Neural crest cell (in vitro differentiated cells): ENCODE results near the gene WWTR1. TPM values are rescaled to one million over a fixed set of nuclear protein-coding genes. Genes with fewer than 3 reads are reported as not detected.
A peak's percentile ranks its signal among the peaks of the same experiment; 100 is the strongest.

Experiments used
- DNase-seq: peaks from one replicate; pipeline ENCODE4 v3.0.0; 2021; ENCODE audit warnings: low read depth, mixed read lengths, low spot score
- H3K27ac Mint-ChIP-seq: one replicate; pipeline ENCODE4 v1.8.0; 2021; ENCODE audit warnings: mild to moderate bottlenecking, mixed read lengths; ENCODE audit not compliant: unreplicated experiment
- H3K27me3 Mint-ChIP-seq: 2 replicates; pipeline ENCODE4 v1.8.0; 2021; ENCODE audit warnings: low read depth, mild to moderate bottlenecking, mixed read lengths
- H3K36me3 Mint-ChIP-seq: 2 replicates; pipeline ENCODE4 v1.8.0; 2021; ENCODE audit warnings: low read depth, mild to moderate bottlenecking, mixed read lengths
- H3K4me1 Mint-ChIP-seq: 2 replicates; pipeline ENCODE4 v1.8.0; 2021; ENCODE audit warnings: mixed read lengths
- H3K4me3 Mint-ChIP-seq: one replicate; pipeline ENCODE4 v1.8.0; 2021; ENCODE audit warnings: mild to moderate bottlenecking, mixed read lengths
- H3K9me3 Mint-ChIP-seq: 2 replicates; pipeline ENCODE4 v1.8.0; 2021; ENCODE audit warnings: mixed read lengths
- CTCF ChIP-seq: fragments of 200-600 bp; sonication (generic); conservative IDR thresholded peaks from 2 replicates; pipeline ENCODE4 v1.5.0; 2021; ENCODE audit warnings: antibody characterized with exemption, mild to moderate bottlenecking
- total RNA-seq: library from RNA; stranded (reverse); gene quantifications from 2 replicates; pipeline ENCODE4 v1.2.1, GENCODE V29; 2021

WWTR1 gene
- total RNA-seq, 1 donor from 2014 or later: 35.6 TPM

GRCh38 chr3:149673393-149673792 lies 15.6 kb upstream of the WWTR1 start:
- DNase-seq: no peak
- Mint-ChIP-seq H3K4me3 (no peak overlapping the region), H3K27me3 (no peaks in the 10 kb centered on the region), H3K4me1 (peaks cover 23% of the 10 kb centered on the region), H3K36me3 (no peaks in the 10 kb centered on the region), H3K27ac (no peak overlapping the region), H3K9me3 (peaks cover 7% of the 10 kb centered on the region)
- no peak for TF ChIP-seq CTCF

GRCh38 chr3:149670742-149671492 lies 13.1 kb upstream of the WWTR1 start:
- Mint-ChIP-seq H3K27ac (no peak overlapping the region), H3K36me3 (no peaks in the 10 kb centered on the region), H3K4me1 (peaks cover 18% of the 10 kb centered on the region), H3K9me3 (peaks cover 7% of the 10 kb centered on the region), H3K4me3 (no peak overlapping the region), H3K27me3 (no peaks in the 10 kb centered on the region)
- no peak for DNase-seq
- TF ChIP-seq CTCF: no peak

GRCh38 chr3:149667576-149667975 lies 9.8 kb upstream of the WWTR1 start:
- Mint-ChIP-seq H3K27me3 (no peaks in the 10 kb centered on the region), H3K4me1 (peaks cover 27% of the 10 kb centered on the region), H3K9me3 (no peaks in the 10 kb centered on the region), H3K4me3 (no peak overlapping the region), H3K27ac (no peak overlapping the region), H3K36me3 (no peaks in the 10 kb centered on the region)
- DNase-seq: no peak
- no peak for TF ChIP-seq CTCF

- H3K4me3 Mint-ChIP-seq: peak overlapping the region; percentile 10
- DNase-seq: no peak
- no peak for TF ChIP-seq CTCF
- peaks cover 27% of the 10 kb centered on the region for H3K4me1 Mint-ChIP-seq
- H3K9me3 Mint-ChIP-seq: no peaks in the 10 kb centered on the region
- H3K27me3 Mint-ChIP-seq: no peaks in the 10 kb centered on the region
- no peak overlapping the region for H3K27ac Mint-ChIP-seq
- no peaks in the 10 kb centered on the region for H3K36me3 Mint-ChIP-seq
These were observed 6.1 kb upstream of the WWTR1 start for GRCh38 chr3:149663966-149664365.

GRCh38 chr3:149662240-149662887 lies 4.5 kb upstream of the WWTR1 start:
- Mint-ChIP-seq H3K36me3 (no peaks in the 10 kb centered on the region), H3K27me3 (no peaks in the 10 kb centered on the region), H3K4me1 (peaks cover 38% of the 10 kb centered on the region), H3K9me3 (no peaks in the 10 kb centered on the region), H3K27ac (peak overlapping the region; percentile 25), H3K4me3 (peak overlapping the region; percentile 13)
- no peak for TF ChIP-seq CTCF
- no peak for DNase-seq
